Gastrocnemius medialis (tissue), 4 donors: ENCODE data around the gene PCSK6.

Experiments used
- CTCF ChIP-seq, 5 experiments: fragments of 450-650 bp in 3 of 5; fragments of 200-600 bp in 2 of 5; sonication (generic) in 2 of 5; IDR thresholded peaks in 4 of 5; conservative IDR thresholded peaks in 1 of 5; 1 replicate in 4 of 5; 2 replicates in 1 of 5; pipeline ENCODE4 v1.5.1; 2016 to 2019; ENCODE audit warnings: antibody characterized with exemption in 5 of 5, mild to moderate bottlenecking in 3 of 5, moderate library complexity in 3 of 5
- POLR2A ChIP-seq, 2 donors: fragments of 450-650 bp; IDR thresholded peaks; one replicate each; pipeline ENCODE4 v1.6.1; 2017; ENCODE audit warnings: antibody characterized with exemption in 2 of 2, mild to moderate bottlenecking in 2 of 2, moderate library complexity in 2 of 2

DNA sequence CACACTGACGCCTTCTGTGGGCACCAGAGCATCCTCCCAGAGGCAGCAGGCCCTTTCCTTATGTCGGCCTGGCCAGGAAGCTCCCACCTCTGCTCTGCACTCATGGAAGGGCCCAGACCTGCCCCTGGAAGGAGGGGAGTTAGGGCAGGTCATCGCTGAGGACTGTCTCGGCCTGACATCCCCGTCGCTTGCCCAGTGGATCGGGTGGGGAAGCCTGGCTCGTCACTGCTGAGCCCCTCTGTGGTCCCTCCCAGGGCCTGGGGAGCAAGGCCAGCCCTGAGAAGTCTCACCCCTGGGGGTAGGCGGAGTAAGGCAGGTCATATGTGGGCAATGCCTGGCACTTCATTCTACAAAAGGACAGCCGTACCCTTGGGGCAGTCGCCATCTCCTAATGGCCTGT lies 131.6 kb downstream of the PCSK6 start:
- TF ChIP-seq CTCF (IDR thresholded peaks at IDR 0.05 in 4 of 5, conservative IDR thresholded peaks at IDR 0.05 in 1 of 5): no peak
- no peak for TF ChIP-seq POLR2A (IDR thresholded peaks at IDR 0.05)
